ENCODE data around the gene HNF1A.
"Not testable (repeated sequence)": the region's sequence is repeated elsewhere in the genome, so short reads cannot be mapped to it uniquely, and the experiment has no call there.

DNA sequence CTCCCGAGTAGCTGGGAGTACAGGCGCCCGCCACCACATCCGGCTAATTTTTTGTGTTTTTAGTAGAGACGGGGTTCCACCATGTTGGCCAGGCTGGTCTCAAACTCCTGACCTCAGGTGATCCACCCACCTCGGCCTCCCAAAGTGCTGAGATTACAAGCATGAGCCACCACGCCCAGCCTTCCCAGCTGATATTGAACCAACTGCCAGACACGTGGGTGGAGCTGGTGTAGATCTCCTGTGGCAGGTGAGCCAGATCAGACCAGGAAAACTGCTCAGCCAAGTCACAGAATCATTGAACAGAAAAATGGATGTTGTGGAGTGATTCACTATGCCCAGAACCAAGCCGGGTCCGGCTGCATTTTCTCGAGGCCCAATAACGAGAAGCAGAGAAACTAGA, 69.1 kb downstream of the HNF1A start:
- TF ChIP-seq POLR2A (IDR thresholded peaks at IDR 0.05; ENCODE audit: low read depth, low read length); TAF1 (IDR thresholded peaks at IDR 0.05; ENCODE audit: borderline replicate concordance, low read depth, low read length): not testable (repeated sequence)
